SIG-M5 treated with dmso at 0.1 percent for 504 hours (cell line): Measurements from ENCODE around the gene PSMC5.
"Not testable (repeated sequence)": the region's sequence is repeated elsewhere in the genome, so short reads cannot be mapped to it uniquely, and the experiment has no call there.

Experiments
- DNase-seq: peaks from one replicate; lab custom pipeline; 2025; ENCODE audit not compliant: unreplicated experiment; lab: John Stamatoyannopoulos, UW

PSMC5 gene

GRCh38 chr17:63827002-63827800 is at the start of gene PSMC5, which contains the start of gene FTSJ3:
Gene PSMC5, plus strand, starts transcription at chr17:63827431. Its CDS starts 60 bp downstream, at chr17:63827491.
Gene FTSJ3, minus strand, starts transcription at chr17:63827663. Its CDS starts 761 bp downstream, at chr17:63826902.
- DNase-seq = peak; percentile 98

DNA sequence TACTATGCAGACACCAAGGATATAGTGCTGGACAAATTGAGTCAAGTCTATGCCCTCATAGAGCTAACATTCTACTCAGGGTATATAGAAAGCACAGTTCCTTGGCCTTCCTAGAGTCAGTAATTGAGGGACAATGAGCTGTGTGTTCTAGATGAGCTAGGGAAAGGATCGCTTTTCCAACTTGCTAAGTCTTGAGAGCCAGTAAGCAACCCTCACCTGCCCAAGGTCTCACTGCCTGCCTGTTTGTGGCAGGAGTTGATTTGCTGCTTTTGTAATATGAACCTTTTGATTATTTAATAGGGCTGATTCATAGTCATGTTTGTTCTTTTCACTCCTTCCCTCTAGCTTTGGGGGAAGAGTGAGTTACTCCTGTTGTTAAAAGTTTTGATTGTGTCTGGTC is 46.7 kb upstream of the PSMC5 start:
- peak; percentile 62 for DNase-seq

- DNase-seq = no peak
Measured at GRCh38 chr17:63780928-63781327, 46.3 kb upstream of the PSMC5 start.

DNA sequence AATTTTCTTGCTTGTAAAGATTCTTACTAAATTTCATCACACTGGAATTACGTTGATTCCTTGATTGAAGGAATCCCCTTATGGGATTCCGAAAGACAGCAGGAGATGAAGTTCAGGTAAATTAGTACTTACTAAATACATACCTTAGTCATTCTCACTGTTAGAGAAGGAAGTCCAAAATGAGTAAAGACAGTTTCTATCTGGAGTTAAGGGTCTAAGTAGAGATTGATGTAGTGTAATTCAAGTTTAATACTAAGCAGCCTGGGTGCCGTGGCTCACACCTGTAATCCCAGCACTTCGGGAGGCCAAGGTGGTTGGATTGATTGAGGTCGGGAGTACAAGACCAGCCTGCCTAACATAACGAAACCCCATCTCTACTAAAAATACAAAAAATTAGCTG is 43.7 kb upstream of the PSMC5 start:
- no peak for DNase-seq

DNA sequence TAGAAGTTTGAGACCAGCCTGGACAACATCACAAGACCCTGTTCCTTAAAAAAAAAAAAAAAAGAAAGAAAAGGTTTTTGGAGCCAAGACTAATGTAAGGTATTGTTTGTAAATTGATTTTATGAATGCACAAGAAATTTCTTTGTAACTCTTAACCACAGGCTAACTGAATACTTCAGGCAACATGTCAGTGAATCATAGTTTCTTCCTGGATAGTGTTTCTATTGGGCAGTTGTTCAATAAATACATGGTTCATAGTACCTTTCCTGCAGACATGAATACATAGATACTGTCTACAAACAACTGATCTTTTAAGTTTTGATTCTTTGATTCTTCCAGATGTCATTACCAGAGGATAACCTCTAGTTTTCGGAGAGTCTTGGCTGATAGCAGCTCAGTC is 41.7 kb upstream of the PSMC5 start:
- DNase-seq = no peak

GRCh38 chr17:63786117-63786516 is 41.1 kb upstream of the PSMC5 start:
- no peak for DNase-seq

DNA sequence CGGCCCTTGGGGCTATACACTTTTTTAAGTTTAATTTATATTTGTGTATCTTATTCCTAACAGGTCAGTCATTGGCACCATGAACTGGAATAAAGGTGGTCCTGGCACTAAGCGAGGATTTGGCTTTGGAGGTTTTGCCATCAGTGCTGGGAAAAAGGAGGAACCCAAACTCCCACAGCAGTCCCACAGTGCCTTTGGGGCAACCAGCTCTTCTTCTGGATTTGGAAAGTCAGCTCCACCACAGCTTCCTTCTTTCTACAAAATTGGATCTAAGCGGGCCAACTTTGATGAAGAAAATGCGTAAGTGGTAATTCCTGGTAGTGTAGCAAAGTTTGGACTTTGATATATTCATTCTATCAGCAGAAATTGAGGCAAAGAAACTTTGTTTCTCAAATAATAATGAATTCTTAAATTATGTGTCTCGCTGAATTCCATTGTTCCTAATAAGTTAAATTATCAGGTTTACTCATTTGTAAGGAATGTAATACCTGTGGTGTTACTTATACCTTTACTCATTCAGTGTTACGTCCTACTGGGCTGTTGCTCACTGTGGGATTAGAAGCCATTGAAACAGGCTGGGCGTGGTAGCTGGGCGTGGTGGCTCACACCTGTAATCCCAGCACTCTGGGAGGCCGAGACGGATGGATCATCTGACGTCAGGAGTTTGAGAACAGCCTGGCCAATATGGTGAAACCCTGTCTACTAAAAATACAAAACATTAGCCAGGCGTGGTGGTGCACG is 40.1 kb upstream of the PSMC5 start:
- DNase-seq = no peak

- DNase-seq = no peak
Measured at GRCh38 chr17:63790057-63790456, 37.2 kb upstream of the PSMC5 start.

DNA sequence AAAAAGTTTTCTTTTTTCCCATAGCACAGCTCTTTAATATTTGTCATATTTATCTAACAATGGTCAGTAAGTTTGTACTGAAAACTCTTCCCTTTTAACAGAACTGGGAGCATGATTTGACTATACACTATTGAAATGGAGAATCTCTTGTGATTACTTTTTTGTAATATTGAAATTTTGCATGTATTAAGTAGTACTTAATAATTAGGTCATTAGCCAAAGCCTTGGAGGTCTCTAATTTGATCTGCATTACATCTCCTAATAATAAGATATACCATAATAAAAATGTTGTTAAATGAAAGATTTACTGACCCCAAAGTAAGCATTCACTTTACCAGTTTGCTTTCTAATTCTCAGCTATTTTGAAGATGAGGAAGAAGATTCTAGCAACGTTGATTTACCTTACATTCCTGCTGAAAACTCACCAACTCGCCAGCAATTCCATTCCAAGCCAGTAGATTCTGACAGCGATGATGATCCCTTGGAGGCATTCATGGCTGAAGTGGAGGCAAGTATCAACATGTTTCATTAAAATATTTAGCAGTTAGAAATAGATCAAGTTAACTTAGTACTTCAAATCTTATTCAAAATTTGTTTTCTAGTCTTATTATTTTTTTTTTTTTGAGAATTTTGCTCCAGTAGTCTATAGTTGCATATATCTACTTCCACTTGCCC is 35.0 kb upstream of the PSMC5 start:
- DNase-seq = no peak

DNA sequence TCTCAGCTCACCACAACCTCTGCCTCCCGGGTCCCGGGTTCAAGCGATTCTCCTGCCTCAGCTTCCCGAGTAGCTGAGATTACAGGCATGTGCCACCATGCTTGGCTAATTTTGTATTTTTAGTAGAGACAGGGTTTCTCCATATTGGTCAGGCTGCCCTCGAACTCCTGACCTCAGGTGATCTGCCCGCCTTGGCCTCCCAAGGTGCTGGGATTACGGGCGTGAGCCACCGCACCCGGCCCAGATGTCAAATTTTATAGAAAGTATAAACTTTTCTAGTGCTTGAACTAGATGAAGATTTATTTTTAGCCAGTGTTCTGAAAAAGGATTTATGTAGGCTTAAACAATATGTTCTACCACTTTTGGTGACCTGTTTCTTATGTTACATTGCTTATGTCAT is 30.9 kb upstream of the PSMC5 start:
- not testable (repeated sequence) for DNase-seq

DNA sequence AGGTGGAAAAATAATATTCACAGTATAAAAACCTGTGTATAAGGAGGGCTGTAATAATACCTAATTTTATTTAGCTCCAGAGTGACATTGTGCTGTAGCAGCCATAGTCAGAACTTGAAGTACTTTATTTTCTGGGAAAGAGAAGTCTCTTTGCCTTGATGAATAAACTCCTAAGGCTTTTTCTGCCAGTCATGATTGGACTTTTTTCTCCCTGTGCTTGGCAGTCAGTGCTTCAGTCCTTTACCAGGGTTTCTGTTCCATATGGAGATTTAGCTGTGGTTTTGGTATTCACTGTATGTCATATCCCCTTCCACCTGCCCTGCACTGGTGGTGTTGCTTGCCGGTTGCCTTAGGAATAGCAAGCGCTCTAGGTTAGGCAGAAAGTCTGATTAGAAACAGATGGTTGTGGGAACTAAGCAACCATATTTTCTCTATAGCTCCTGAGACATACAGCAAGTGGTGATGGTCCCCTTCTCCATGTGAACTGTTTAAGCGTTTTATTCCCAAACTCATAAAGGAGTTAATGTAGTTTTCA is 28.6 kb upstream of the PSMC5 start:
- DNase-seq = no peak

- no peak for DNase-seq
Measured at GRCh38 chr17:63800783-63801182, 26.4 kb upstream of the PSMC5 start.

- DNase-seq = no peak
Measured at GRCh38 chr17:63804328-63804727, 22.9 kb upstream of the PSMC5 start.

GRCh38 chr17:63805591-63805990 is 21.6 kb upstream of the PSMC5 start:
- DNase-seq = no peak

DNA sequence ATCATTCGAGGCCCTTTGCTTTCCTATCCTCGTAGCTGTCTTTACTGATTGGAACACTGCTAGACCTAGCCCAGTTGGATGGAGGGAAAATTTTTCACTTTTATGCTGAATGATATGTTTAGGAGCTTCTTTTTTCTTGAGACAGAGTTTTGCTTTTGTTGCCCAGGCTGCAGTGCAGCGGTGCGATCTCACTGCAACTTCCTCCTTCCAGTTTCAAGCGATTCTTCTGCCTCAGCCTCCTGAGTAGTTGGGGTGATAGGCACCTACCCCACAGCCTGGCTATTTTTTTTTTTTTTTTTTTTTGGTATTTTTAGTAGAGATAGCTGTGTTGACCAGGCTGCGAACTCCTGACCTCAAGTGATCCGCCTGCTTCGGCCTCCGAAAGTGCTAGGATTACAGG is 17.3 kb upstream of the PSMC5 start:
- DNase-seq = no peak

DNA sequence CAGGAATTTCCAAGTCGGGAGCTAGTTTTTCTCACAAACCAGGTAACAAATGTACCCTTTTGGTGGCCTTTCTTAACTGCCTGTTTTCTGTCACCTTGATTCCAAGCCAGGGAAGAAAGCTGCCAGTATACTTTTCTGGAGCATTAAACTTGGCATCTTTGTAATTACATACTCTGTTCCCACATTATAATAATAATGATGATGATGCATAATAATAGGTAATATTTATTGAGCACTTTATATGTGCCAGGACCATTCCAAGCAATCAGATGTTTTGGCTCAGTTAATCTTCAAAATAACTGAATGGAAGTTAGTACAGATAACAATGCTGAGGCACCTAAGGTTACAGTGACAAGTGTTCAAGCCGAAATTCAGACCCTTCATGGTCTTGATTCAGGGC is 11.1 kb upstream of the PSMC5 start:
- no peak for DNase-seq

DNA sequence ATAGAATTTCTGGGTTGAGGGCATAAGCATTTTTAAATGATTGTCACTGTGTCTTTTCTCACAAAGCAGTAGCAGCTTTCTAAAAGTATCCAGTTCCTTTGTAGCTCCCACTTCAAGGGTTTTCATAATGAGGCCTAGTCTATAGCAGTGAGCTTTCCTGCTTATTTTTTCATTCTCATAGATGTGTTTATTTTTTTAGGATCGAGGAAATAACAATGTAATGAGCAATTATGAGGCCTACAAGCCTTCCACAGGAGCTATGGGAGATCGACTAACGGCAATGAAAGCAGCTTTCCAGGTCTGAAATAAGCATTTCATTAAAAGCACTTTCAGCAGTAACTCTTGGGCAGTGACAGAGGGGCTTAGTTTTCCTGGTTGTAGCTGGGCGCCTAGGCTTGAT is 10.6 kb upstream of the PSMC5 start:
- no peak for DNase-seq

GRCh38 chr17:63817736-63818385 is 9.4 kb upstream of the PSMC5 start:
- no peak for DNase-seq

DNA sequence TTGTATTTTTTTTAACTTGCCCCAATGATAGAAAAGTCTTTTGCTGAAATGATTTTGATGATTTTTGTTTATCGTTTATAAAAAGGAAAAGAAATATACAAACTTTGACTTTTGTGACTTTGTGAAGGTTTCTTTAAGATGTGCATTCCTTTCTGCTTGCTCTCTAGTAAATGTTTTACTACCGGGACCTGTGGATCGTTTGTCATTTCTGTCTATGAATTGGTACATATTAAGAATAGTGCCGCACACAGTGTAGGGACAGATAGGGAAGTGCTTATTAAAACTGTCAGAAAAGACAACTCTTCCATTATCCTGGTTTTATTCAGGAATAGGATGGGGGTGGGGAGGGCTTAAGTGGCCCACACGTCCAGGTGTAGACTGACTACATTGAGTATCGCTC is 8.1 kb upstream of the PSMC5 start:
- no peak for DNase-seq

DNA sequence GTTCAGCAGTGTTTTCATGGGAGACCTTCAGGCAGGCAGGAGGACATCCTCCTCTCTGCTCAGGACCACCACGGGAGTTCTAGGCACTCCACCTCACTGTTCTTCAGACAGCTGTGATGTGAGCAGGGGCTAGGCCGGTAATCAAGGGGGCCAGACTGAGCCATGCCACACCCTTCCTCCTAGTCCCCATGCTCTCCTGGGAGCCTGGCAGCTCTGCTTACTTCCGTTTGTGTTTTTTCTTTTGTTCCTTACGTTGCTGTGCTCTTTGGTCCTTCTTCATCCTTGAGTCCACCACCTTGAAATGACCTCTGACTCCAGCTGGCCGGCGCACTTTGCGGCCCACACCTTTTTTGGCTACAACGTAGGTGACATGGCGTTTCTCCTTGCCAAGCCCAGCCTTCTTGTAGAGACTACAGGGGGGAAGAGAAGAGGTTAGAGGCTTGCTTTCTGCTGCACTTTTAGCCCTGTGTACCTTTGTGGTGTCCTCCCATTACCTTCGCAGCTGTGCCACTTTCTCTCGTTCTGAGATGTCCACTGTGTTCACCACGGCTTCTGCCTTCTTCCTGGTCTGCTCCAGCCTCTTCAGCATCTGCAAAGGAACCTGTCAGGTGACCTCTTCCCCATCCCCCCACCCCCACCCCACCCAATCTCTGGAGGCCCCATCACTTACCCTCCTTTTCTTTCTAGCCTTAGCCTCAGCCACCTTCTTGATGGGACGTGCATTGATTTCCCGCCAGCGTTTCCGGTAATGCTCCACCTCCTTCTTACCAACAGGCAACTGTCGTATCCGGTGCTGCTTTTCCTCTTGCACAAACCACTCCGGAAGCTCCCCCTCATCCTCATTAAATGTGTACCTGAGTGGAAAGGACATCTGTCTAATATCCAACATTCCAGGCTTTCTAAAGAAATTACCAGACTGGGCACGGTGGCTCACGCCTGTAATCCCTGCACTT is 7.4 kb upstream of the PSMC5 start:
- no peak for DNase-seq
